GM23338 (cell line): Measurements from ENCODE around the gene NCKAP5. TPM values are rescaled to one million over a fixed set of nuclear protein-coding genes. Genes with fewer than 3 reads are reported as not detected.

Source experiments
- ATAC-seq: fragments of 200-7000 bp; cut with Tn5 transposase; 3 replicates; pipeline ENCODE4 v1.9.1; 2020
- DNase-seq: peaks from one replicate; pipeline ENCODE4 v3.0.0-alpha.2; 2015; ENCODE audit warnings: low spot score
- H2AFZ ChIP-seq: fragments of 200-600 bp; sonication (generic); 2 replicates; pipeline ENCODE4 v1.8.0; 2016; ENCODE audit warnings: antibody characterized with exemption, mild to moderate bottlenecking, moderate library complexity
- H3F3A ChIP-seq: fragments of 200-600 bp; sonication (generic); replicated peaks from 2 replicates; pipeline ENCODE4 v1.8.0; 2017; ENCODE audit warnings: antibody characterized with exemption, mixed run types, low read depth
- H3K27ac ChIP-seq: fragments of 200-600 bp; sonication (generic); 2 replicates; pipeline ENCODE4 v1.6.1; 2016; ENCODE audit warnings: low read depth
- H3K27me3 ChIP-seq: fragments of 200-600 bp; sonication (generic); 2 replicates; pipeline ENCODE4 v1.8.0; 2016; ENCODE audit warnings: mild to moderate bottlenecking, mixed run types, moderate library complexity; ENCODE audit not compliant: insufficient read depth
- H3K36me3 ChIP-seq: fragments of 200-600 bp; sonication (generic); 2 replicates; pipeline ENCODE4 v1.8.0; 2016; ENCODE audit warnings: mild to moderate bottlenecking; ENCODE audit not compliant: insufficient read depth
- H3K4me1 ChIP-seq: fragments of 200-600 bp; sonication (generic); 2 replicates; pipeline ENCODE4 v1.8.0; 2016; ENCODE audit warnings: mild to moderate bottlenecking, moderate library complexity; ENCODE audit not compliant: insufficient read depth
- H3K4me2 ChIP-seq: fragments of 200-600 bp; sonication (generic); 2 replicates; pipeline ENCODE4 v1.7.1; 2017; ENCODE audit warnings: mixed run types
- H3K4me3 ChIP-seq: fragments of 200-600 bp; sonication (generic); 2 replicates; pipeline ENCODE4 v1.6.1; 2016; ENCODE audit warnings: mixed run types
- H3K79me2 ChIP-seq: fragments of 200-600 bp; sonication (generic); replicated peaks from 2 replicates; pipeline ENCODE4 v1.8.0; 2017; ENCODE audit warnings: mild to moderate bottlenecking; ENCODE audit not compliant: insufficient read depth
- H3K9me2 ChIP-seq: fragments of 200-600 bp; sonication (generic); 2 replicates; pipeline ENCODE4 v1.8.0; 2017; ENCODE audit not compliant: insufficient read depth
- H4K20me1 ChIP-seq: fragments of 200-600 bp; sonication (generic); replicated peaks from 2 replicates; pipeline ENCODE4 v1.8.0; 2017; ENCODE audit warnings: mild to moderate bottlenecking; ENCODE audit not compliant: insufficient read depth
- H3K27ac Mint-ChIP-seq: 2 replicates; pipeline ENCODE4 v1.8.0; 2020; ENCODE audit warnings: inconsistent platforms, mild to moderate bottlenecking, moderate library complexity, mixed read lengths
- H3K27me3 Mint-ChIP-seq: 3 replicates; pipeline ENCODE4 v1.8.0; 2022; ENCODE audit warnings: low read depth, mild to moderate bottlenecking, moderate library complexity, mixed read lengths, inconsistent platforms; ENCODE audit not compliant: insufficient read depth, poor library complexity
- H3K36me3 Mint-ChIP-seq: 3 replicates; pipeline ENCODE4 v1.8.0; 2021; ENCODE audit warnings: low read depth, mild to moderate bottlenecking, inconsistent platforms, moderate library complexity, mixed read lengths
- H3K4me1 Mint-ChIP-seq: 3 replicates; pipeline ENCODE4 v1.8.0; 2020; ENCODE audit warnings: mild to moderate bottlenecking, inconsistent platforms, mixed read lengths
- H3K4me3 Mint-ChIP-seq: 3 replicates; pipeline ENCODE4 v1.8.0; 2021; ENCODE audit warnings: moderate library complexity, mild to moderate bottlenecking, inconsistent platforms, mixed read lengths
- H3K9me3 Mint-ChIP-seq: 3 replicates; pipeline ENCODE4 v1.8.0; 2020; ENCODE audit warnings: moderate library complexity, mild to moderate bottlenecking, inconsistent platforms, mixed read lengths
- CREB1 ChIP-seq: fragments of 250-450 bp; sonication (Bioruptor Pico); IDR thresholded peaks from 2 replicates; pipeline ENCODE4 v1.5.0; 2020; ENCODE audit warnings: low read depth, mild to moderate bottlenecking, moderate library complexity
- EZH2phosphoT487 ChIP-seq: fragments of 200-600 bp; sonication (generic); IDR thresholded peaks from one replicate; pipeline ENCODE4 v1.8.1; 2018; ENCODE audit warnings: antibody characterized with exemption; ENCODE audit not compliant: unreplicated experiment
- JUNB ChIP-seq: IDR thresholded peaks from one replicate; pipeline ENCODE4 v1.6.1; 2016; ENCODE audit warnings: antibody characterized with exemption; ENCODE audit not compliant: unreplicated experiment
- NANOG ChIP-seq: IDR thresholded peaks from 2 replicates; pipeline ENCODE4 v1.6.1; 2016; ENCODE audit warnings: antibody characterized with exemption, borderline replicate concordance
- STAT1 ChIP-seq: IDR thresholded peaks from one replicate; pipeline ENCODE4 v1.6.1; 2016; ENCODE audit warnings: antibody characterized with exemption; ENCODE audit not compliant: unreplicated experiment
- ZNF114 ChIP-seq: fragments of 250-450 bp; sonication (Bioruptor Pico); IDR thresholded peaks from 2 replicates; pipeline ENCODE4 v1.5.0; 2020; ENCODE audit warnings: mild to moderate bottlenecking, moderate library complexity
- ZNF331 ChIP-seq: fragments of 250-450 bp; sonication (Bioruptor Pico); IDR thresholded peaks from 2 replicates; pipeline ENCODE4 v1.5.0; 2020; ENCODE audit warnings: low read depth, mild to moderate bottlenecking, moderate library complexity
- polyA plus RNA-seq: library from polyadenylated mRNA; unstranded; fragments of >200 nt; fragmentation: Nextera tagmentation; extraction: Ambion mirVana; gene quantifications from 2 replicates; pipeline ENCODE4 v1.2.1, GENCODE V29; 2016
- total RNA-seq: library from RNA; depleted of rRNA; stranded (reverse); fragments of >200 nt; shearing (Covaris generic); gene quantifications from 2 replicates; pipeline ENCODE4 v1.2.3, GENCODE V29; 2014
- TF ChIP-seq, protein P1 (sequence below), 2 experiments: fragments of 200-600 bp in 1 of 2; sonication (generic) in 1 of 2; conservative IDR thresholded peaks; 2 replicates each; pipeline versions ENCODE4 v1.5.1 to v1.6.1; 2016 to 2017; ENCODE audit warnings: antibody characterized with exemption in 2 of 2, low read depth in 2 of 2, mild to moderate bottlenecking in 2 of 2, moderate library complexity in 1 of 2
- TF ChIP-seq, protein P2 (sequence below): fragments of 250-450 bp; sonication (Bioruptor Pico); IDR thresholded peaks from 2 replicates; pipeline ENCODE4 v1.5.0; 2020; ENCODE audit warnings: mild to moderate bottlenecking, moderate library complexity

The NCKAP5 gene
- total and polyA plus RNA-seq, 2 experiments from 2014 or later: 0.34 to 0.73 TPM

DNA sequence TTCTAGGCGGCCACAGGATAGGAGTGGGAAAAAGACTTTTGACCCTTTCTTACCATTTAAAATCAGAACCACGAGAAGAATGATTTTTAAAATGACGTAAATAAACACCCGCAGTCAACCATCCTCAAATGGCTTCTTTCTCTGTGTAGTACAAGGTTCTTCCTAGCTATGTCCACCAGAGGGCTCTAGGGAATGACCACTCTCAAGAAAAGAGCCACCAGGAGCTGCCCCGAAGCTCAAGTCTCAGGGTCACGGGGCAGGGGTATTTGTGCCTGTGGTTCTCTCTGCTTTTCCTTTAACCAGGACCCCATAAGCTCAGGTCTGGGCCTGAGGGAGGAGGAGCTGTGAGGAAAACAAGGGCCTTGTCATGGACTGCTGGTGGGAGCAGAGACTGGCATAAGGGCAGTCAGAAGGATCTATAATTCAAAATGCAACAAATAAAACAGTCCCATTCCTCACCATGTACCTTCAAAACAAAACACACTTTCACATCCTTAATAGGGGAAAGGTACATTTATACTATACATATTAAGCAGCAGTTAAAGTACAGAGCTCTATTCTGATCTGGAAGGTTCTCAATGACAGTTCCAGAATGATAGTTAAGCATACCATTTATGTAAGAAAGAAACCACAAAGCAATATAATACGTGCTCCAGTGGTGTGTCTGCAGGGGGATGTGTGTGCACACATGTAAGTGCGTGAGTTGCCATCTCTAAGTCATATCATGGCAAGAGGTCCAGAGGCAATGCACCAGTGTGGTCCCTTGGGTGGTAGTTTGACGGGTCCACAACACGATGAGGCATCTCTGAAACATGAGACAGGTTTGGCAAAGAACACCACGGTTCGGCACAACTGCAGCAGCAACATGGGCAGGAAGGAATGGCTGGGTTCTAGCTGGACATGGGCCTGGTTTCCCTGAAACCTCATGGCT, 916.9 kb downstream of the NCKAP5 start:
- TF ChIP-seq NANOG (no peak), CREB1 (CRISPR knock-in tag) (no peak), JUNB (no peak), STAT1 (no peak), EZH2phosphoT487 (no peak), ZNF331 (CRISPR knock-in tag) (no peak)
- TF ChIP-seq, protein P1, sequence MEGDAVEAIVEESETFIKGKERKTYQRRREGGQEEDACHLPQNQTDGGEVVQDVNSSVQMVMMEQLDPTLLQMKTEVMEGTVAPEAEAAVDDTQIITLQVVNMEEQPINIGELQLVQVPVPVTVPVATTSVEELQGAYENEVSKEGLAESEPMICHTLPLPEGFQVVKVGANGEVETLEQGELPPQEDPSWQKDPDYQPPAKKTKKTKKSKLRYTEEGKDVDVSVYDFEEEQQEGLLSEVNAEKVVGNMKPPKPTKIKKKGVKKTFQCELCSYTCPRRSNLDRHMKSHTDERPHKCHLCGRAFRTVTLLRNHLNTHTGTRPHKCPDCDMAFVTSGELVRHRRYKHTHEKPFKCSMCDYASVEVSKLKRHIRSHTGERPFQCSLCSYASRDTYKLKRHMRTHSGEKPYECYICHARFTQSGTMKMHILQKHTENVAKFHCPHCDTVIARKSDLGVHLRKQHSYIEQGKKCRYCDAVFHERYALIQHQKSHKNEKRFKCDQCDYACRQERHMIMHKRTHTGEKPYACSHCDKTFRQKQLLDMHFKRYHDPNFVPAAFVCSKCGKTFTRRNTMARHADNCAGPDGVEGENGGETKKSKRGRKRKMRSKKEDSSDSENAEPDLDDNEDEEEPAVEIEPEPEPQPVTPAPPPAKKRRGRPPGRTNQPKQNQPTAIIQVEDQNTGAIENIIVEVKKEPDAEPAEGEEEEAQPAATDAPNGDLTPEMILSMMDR (conservative IDR thresholded peaks at IDR 0.05; ENCODE audit: low read depth in 2 of 2): peak; percentile 48 to 57
- H3K36me3 ChIP-seq: no peaks in the 10 kb centered on the region
- no peak overlapping the region for H2AFZ ChIP-seq
- H3F3A ChIP-seq: no peaks in the 10 kb centered on the region
- H3K27me3 ChIP-seq: no peaks in the 10 kb centered on the region
- no peak overlapping the region for H3K4me2 ChIP-seq
- ATAC-seq (peak; percentile 82), DNase-seq (peak; percentile 64)
- H4K20me1 ChIP-seq: no peaks in the 10 kb centered on the region
- H3K79me2 ChIP-seq: no peaks in the 10 kb centered on the region
- H3K27me3 Mint-ChIP-seq: peaks cover 12% of the 10 kb centered on the region
- H3K27ac ChIP-seq: no peak overlapping the region
- H3K27ac Mint-ChIP-seq: no peak overlapping the region
- no peaks in the 10 kb centered on the region for H3K36me3 Mint-ChIP-seq
- no peak overlapping the region for H3K4me3 Mint-ChIP-seq
- H3K4me1 ChIP-seq: peaks cover 13% of the 10 kb centered on the region
- no peak overlapping the region for H3K4me3 ChIP-seq
- no peaks in the 10 kb centered on the region for H3K9me3 Mint-ChIP-seq
- no peaks in the 10 kb centered on the region for H3K9me2 ChIP-seq
- peaks cover 11% of the 10 kb centered on the region for H3K4me1 Mint-ChIP-seq

DNA sequence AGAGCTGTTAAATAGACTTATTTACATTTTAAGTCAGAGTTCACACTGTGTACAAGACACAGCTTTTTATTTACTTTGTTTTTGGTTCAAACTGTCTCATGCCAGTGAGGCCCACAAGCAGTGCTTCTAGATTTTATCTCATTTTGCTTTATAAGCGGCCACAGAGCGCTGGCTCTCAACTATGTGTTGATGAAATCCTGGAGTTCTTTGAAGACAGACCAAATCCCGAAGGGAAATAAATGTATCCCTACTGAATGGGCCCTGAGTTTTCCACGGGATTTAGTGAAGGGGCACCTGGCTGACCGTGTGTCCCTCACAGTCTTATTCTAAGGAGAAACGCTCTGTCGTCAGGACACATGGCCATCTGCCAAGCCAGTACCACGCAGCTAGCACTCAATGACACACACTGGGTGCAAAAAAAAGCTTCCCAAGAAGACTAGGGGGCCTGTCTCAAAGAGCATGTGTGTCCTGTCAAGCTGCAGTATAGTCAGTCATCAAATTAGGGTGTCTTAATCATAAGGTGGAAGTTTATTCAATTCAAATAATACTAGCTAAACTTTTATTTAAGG, 921.6 kb downstream of the NCKAP5 start:
- H3K27ac ChIP-seq: no peak overlapping the region
- Mint-ChIP-seq H3K4me3 (no peak overlapping the region), H3K9me3 (no peaks in the 10 kb centered on the region), H3K4me1 (peaks cover 20% of the 10 kb centered on the region), H3K27ac (no peak overlapping the region), H3K27me3 (peaks cover 9% of the 10 kb centered on the region), H3K36me3 (no peaks in the 10 kb centered on the region)
- ATAC-seq: no peak
- no peak for DNase-seq
- no peaks in the 10 kb centered on the region for H3K79me2 ChIP-seq
- no peaks in the 10 kb centered on the region for H3F3A ChIP-seq
- H3K4me2 ChIP-seq: no peak overlapping the region
- no peaks in the 10 kb centered on the region for H3K36me3 ChIP-seq
- no peaks in the 10 kb centered on the region for H3K27me3 ChIP-seq
- H3K4me3 ChIP-seq: no peak overlapping the region
- H4K20me1 ChIP-seq: no peaks in the 10 kb centered on the region
- H3K9me2 ChIP-seq: no peaks in the 10 kb centered on the region
- H3K4me1 ChIP-seq: peaks cover 9% of the 10 kb centered on the region
- TF ChIP-seq CREB1 (CRISPR knock-in tag) (no peak), ZNF114 (CRISPR knock-in tag) (no peak)
- TF ChIP-seq, protein P2, sequence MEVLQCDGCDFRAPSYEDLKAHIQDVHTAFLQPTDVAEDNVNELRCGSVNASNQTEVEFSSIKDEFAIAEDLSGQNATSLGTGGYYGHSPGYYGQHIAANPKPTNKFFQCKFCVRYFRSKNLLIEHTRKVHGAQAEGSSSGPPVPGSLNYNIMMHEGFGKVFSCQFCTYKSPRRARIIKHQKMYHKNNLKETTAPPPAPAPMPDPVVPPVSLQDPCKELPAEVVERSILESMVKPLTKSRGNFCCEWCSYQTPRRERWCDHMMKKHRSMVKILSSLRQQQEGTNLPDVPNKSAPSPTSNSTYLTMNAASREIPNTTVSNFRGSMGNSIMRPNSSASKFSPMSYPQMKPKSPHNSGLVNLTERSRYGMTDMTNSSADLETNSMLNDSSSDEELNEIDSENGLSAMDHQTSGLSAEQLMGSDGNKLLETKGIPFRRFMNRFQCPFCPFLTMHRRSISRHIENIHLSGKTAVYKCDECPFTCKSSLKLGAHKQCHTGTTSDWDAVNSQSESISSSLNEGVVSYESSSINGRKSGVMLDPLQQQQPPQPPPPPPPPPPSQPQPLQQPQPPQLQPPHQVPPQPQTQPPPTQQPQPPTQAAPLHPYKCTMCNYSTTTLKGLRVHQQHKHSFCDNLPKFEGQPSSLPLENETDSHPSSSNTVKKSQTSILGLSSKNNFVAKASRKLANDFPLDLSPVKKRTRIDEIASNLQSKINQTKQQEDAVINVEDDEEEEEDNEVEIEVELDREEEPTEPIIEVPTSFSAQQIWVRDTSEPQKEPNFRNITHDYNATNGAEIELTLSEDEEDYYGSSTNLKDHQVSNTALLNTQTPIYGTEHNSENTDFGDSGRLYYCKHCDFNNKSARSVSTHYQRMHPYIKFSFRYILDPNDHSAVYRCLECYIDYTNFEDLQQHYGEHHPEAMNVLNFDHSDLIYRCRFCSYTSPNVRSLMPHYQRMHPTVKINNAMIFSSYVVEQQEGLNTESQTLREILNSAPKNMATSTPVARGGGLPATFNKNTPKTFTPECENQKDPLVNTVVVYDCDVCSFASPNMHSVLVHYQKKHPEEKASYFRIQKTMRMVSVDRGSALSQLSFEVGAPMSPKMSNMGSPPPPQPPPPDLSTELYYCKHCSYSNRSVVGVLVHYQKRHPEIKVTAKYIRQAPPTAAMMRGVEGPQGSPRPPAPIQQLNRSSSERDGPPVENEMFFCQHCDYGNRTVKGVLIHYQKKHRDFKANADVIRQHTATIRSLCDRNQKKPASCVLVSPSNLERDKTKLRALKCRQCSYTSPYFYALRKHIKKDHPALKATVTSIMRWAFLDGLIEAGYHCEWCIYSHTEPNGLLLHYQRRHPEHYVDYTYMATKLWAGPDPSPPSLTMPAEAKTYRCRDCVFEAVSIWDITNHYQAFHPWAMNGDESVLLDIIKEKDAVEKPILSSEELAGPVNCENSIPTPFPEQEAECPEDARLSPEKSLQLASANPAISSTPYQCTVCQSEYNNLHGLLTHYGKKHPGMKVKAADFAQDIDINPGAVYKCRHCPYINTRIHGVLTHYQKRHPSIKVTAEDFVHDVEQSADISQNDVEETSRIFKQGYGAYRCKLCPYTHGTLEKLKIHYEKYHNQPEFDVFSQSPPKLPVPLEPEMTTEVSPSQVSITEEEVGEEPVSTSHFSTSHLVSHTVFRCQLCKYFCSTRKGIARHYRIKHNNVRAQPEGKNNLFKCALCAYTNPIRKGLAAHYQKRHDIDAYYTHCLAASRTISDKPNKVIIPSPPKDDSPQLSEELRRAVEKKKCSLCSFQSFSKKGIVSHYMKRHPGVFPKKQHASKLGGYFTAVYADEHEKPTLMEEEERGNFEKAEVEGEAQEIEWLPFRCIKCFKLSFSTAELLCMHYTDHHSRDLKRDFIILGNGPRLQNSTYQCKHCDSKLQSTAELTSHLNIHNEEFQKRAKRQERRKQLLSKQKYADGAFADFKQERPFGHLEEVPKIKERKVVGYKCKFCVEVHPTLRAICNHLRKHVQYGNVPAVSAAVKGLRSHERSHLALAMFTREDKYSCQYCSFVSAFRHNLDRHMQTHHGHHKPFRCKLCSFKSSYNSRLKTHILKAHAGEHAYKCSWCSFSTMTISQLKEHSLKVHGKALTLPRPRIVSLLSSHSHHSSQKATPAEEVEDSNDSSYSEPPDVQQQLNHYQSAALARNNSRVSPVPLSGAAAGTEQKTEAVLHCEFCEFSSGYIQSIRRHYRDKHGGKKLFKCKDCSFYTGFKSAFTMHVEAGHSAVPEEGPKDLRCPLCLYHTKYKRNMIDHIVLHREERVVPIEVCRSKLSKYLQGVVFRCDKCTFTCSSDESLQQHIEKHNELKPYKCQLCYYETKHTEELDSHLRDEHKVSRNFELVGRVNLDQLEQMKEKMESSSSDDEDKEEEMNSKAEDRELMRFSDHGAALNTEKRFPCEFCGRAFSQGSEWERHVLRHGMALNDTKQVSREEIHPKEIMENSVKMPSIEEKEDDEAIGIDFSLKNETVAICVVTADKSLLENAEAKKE (CRISPR knock-in tag): no peak
- 0 out of 2 replicates have a peak overlapping the region, but pooled peaks have one; percentile 23 for H2AFZ ChIP-seq
